Raji (cell line): ENCODE data around the gene HOATZ.

Experiments
- POLR2A ChIP-seq: IDR thresholded peaks from 2 replicates; pipeline ENCODE4 v1.6.1; 2011; ENCODE audit warnings: low read depth, low read length, control low read depth; ENCODE audit not compliant: insufficient read depth

HOATZ gene

GRCh38 chr11:111574373-111575225, 60.0 kb downstream of the HOATZ start:
- no peak for TF ChIP-seq POLR2A

DNA sequence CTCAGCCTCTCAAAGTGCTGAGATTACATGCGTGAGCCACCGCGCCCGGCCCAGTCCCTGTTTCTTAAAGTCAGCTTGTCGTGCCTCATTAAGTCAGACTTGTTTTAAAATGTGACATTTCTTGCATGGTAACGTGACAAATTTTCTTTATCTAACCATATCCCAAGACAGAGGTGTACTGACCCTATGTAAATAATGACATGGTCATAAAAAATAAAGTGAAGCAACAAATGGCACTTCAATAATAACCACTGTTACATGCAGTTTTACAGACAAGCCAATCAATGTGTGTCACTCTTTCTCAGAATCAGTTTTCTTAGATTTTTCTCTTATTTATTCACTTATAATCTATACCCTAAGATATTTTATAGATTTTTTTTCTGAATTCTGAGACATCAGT, 61.2 kb downstream of the HOATZ start:
- TF ChIP-seq POLR2A = no peak

DNA sequence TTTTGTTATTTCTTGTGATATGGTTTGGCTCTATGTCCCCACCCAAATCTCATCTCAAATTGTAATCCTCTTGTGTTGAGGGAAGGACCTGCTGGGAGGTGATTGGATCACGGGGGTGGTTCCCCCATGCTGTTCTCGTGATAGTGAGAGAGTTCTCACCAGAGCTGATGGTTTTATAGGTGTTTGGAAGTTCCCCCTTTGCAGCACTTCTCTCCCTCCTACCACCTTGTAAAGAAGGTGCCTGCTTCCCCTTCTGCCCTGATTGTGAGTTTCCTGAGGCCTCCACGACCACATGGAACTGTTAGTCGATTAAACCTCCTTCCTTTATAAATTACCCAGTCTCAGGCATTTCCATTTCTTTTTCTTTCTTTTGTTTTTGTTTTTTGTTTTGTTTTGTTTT, 63.2 kb downstream of the HOATZ start:
- no peak for TF ChIP-seq POLR2A

- TF ChIP-seq POLR2A = no peak
Measured at GRCh38 chr11:111581341-111581740, 66.8 kb downstream of the HOATZ start.

- TF ChIP-seq POLR2A = no peak
Measured at GRCh38 chr11:111582163-111582562, 67.6 kb downstream of the HOATZ start.

- no peak for TF ChIP-seq POLR2A
Measured at GRCh38 chr11:111582881-111583280, 68.3 kb downstream of the HOATZ start.

GRCh38 chr11:111585371-111585770, 70.8 kb downstream of the HOATZ start:
- no peak for TF ChIP-seq POLR2A

DNA sequence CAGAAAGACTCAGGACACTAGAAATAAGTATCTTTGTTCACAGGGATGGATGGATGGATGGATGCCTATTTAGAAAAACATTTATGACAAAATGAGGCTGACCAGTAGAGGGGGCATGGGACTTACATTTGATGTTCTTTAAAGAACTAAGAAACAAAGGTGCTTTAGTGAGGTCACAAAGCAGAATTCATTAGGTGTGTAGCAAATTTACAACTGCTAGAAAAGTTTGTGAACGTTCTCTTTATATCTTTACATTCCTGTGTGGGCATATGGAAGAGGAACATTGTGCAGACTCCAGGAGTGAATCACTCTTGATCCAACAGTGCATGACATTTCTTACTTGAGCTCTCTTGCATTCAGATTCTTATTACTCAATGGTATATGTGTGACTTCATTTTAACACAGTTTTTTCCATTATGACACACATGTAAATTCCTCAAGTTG, 71.8 kb downstream of the HOATZ start:
- no peak for TF ChIP-seq POLR2A
